Cardiac muscle cell (in vitro differentiated cells and primary cell): ENCODE measurements around the gene RARB. TPM values are rescaled to one million over a fixed set of nuclear protein-coding genes. Genes with fewer than 3 reads are reported as not detected.

Experiments
- DNase-seq, 2 donors: peaks; one replicate each; pipeline versions ENCODE4 v3.0.0 to v3.0.0-alpha.2; 2010 to 2017; ENCODE audit warnings: low read depth in 1 of 2, low spot score in 1 of 2
- H3K27ac ChIP-seq: fragments of 200-600 bp; sonication (generic); 2 replicates; pipeline ENCODE4 v1.5.1; 2016
- H3K27me3 ChIP-seq: fragments of 200-600 bp; sonication (generic); 2 replicates; pipeline ENCODE4 v1.6.0; 2016; ENCODE audit warnings: control low read depth
- H3K36me3 ChIP-seq: fragments of 200-600 bp; sonication (generic); 2 replicates; pipeline ENCODE4 v1.5.1; 2016; ENCODE audit warnings: control low read depth
- H3K4me1 ChIP-seq: fragments of 200-600 bp; sonication (generic); 2 replicates; pipeline ENCODE4 v1.8.1; 2017; ENCODE audit warnings: low read depth, mild to moderate bottlenecking, mixed run types
- H3K4me3 ChIP-seq: fragments of 200-600 bp; sonication (generic); 2 replicates; pipeline ENCODE4 v1.5.1; 2016; ENCODE audit warnings: mild to moderate bottlenecking
- H3K9me3 ChIP-seq: fragments of 200-600 bp; sonication (generic); 2 replicates; pipeline ENCODE4 v1.5.1; 2017; ENCODE audit warnings: low read depth, mild to moderate bottlenecking, control low read depth
- polyA plus RNA-seq: library from polyadenylated mRNA; unstranded; fragments of >200 nt; fragmentation: Nextera tagmentation; extraction: Ambion mirVana; gene quantifications from 2 replicates; pipeline ENCODE4 v1.2.1, GENCODE V29; 2016
- total RNA-seq: library from RNA; depleted of rRNA; stranded (reverse); fragments of >200 nt; gene quantifications from 2 replicates; pipeline ENCODE4 v1.2.3, GENCODE V29; 2016
- TF ChIP-seq, protein P1 (sequence below): IDR thresholded peaks from 2 replicates; pipeline ENCODE4 v1.5.1; 2012; ENCODE audit warnings: low read depth, mild to moderate bottlenecking, low read length

The RARB gene
- total and polyA plus RNA-seq, 2 experiments from 2014 or later: 22.4 to 27.2 TPM

DNA sequence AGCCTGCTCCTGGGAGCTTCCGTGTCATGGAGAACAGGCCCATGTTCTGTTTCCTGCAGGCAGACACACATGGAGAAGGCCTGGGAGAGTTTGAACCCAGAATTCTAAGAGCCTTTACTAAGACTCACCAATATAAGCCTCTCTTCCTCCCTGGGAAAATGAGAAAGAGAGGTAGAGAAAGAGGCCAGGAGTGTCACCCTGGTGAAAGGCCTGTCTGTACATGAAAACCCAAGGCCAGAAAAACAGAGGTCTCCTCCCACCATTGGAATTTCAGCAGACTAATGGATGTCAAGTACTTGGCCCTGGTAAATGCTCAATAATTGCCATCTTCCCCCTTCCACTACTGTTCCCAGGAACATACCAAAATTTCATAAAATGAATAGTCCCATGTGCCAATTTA lies 119.0 kb downstream of the RARB start:
- Histone ChIP-seq H3K36me3 (no peaks in the 10 kb centered on the region), H3K27ac (no peak overlapping the region), H3K4me1 (peaks cover 34% of the 10 kb centered on the region), H3K4me3 (no peak overlapping the region), H3K27me3 (no peaks in the 10 kb centered on the region), H3K9me3 (peaks cover 3% of the 10 kb centered on the region)
- TF ChIP-seq, protein P1, sequence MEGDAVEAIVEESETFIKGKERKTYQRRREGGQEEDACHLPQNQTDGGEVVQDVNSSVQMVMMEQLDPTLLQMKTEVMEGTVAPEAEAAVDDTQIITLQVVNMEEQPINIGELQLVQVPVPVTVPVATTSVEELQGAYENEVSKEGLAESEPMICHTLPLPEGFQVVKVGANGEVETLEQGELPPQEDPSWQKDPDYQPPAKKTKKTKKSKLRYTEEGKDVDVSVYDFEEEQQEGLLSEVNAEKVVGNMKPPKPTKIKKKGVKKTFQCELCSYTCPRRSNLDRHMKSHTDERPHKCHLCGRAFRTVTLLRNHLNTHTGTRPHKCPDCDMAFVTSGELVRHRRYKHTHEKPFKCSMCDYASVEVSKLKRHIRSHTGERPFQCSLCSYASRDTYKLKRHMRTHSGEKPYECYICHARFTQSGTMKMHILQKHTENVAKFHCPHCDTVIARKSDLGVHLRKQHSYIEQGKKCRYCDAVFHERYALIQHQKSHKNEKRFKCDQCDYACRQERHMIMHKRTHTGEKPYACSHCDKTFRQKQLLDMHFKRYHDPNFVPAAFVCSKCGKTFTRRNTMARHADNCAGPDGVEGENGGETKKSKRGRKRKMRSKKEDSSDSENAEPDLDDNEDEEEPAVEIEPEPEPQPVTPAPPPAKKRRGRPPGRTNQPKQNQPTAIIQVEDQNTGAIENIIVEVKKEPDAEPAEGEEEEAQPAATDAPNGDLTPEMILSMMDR: no peak
- no peak for DNase-seq

DNA sequence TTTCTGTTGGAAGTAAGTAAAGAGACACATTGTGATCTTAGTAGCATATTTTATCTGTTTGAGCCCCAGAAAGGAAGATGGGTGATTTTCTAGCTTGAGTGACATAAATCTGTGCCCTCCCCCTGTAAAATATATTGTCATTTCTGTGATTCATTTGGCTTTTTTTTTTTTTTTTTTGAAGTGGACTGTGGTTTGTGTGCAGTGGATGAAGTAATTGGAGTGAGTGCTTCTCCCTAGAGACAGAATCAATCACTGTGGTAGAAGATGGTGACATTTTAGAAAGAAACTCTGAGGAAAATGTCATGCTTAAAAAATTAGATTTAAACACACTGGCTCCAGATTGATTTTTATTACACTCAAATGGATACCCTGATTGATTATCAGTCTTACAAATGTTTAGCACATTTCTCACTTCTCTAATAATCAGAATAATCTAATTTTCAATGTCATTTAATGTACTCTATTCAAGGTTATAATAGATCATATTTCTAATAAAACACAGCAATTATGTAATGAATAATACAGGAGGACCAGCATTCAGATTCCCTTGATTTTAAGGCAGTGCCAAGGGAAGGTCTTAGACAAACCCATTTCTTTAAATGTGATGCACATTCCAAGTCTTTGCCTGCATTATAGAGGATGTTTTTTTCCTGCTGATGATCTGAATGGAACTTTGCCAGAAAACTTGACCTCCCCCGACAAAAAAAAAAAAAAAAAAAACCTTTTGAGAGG lies 120.0 kb downstream of the RARB start:
- Histone ChIP-seq H3K27ac (no peak overlapping the region), H3K27me3 (no peaks in the 10 kb centered on the region), H3K36me3 (no peaks in the 10 kb centered on the region), H3K4me1 (peaks cover 25% of the 10 kb centered on the region), H3K4me3 (no peak overlapping the region), H3K9me3 (peaks cover 3% of the 10 kb centered on the region)
- TF ChIP-seq, protein P1: no peak
- no peak for DNase-seq

DNA sequence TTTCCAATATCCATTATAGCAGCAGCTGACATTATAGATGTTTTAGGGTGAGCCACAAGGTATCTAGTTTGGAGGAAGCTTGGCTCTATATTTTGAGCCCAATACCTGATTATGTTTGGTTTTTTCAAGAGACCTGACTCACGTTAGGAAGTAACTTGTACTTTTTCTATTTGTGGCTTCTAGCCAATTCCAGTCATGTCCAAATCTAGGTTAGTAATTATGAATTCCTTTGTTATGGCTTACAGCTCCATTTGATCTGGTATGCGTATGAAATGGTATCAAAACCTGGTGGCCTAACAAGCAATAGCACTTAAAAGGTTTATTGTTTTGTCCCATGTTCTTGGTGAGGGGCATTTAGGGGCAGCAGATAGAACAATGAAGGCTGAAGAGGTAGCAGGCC lies 120.8 kb downstream of the RARB start:
- H3K36me3 ChIP-seq: no peaks in the 10 kb centered on the region
- no peak for DNase-seq
- H3K9me3 ChIP-seq: peaks cover 1% of the 10 kb centered on the region
- no peak overlapping the region for H3K27ac ChIP-seq
- H3K4me3 ChIP-seq: no peak overlapping the region
- H3K4me1 ChIP-seq: peaks cover 32% of the 10 kb centered on the region
- TF ChIP-seq, protein P1: no peak
- H3K27me3 ChIP-seq: no peaks in the 10 kb centered on the region

GRCh38 chr3:25552251-25552650 lies 124.2 kb downstream of the RARB start:
- Histone ChIP-seq H3K9me3 (no peaks in the 10 kb centered on the region), H3K27me3 (no peaks in the 10 kb centered on the region), H3K27ac (no peak overlapping the region), H3K4me3 (no peak overlapping the region), H3K4me1 (peaks cover 22% of the 10 kb centered on the region), H3K36me3 (no peaks in the 10 kb centered on the region)
- DNase-seq: no peak
- TF ChIP-seq, protein P1: no peak

DNA sequence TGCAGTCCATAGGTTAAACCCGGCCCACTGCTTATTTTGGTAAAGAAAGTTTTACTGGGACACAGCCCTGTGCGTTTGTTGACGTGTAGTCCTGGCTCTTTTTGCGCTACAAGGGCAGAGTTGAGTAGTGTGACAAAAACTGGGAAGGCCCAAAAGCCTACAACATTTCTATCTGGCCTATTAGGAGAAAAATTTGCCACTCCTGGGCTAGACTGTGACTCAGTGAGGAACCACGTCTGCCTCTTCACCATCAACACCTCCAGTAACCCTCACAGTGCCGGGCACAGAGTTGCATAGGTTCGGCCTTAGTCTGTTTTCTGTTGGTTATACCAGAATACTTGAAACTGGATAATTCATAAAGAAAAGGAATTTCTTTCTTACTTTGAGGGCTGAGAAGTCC lies 126.3 kb downstream of the RARB start:
- H3K27me3 ChIP-seq: no peaks in the 10 kb centered on the region
- TF ChIP-seq, protein P1: no peak
- no peaks in the 10 kb centered on the region for H3K36me3 ChIP-seq
- H3K4me3 ChIP-seq: no peak overlapping the region
- peaks cover 30% of the 10 kb centered on the region for H3K4me1 ChIP-seq
- H3K9me3 ChIP-seq: no peaks in the 10 kb centered on the region
- DNase-seq: no peak
- peak overlapping the region; percentile 50 for H3K27ac ChIP-seq
